Muscle layer of duodenum (tissue), 2 donors: Measurements from ENCODE around the gene YAP1.

Experiments
- H3K27ac ChIP-seq: one replicate; pipeline ENCODE4 v1.7.0; 2013; ENCODE audit warnings: mild to moderate bottlenecking, low read length
- H3K27me3 ChIP-seq: one replicate; pipeline ENCODE4 v1.7.0; 2013; ENCODE audit warnings: low read depth, mild to moderate bottlenecking, control low read depth, low read length
- H3K36me3 ChIP-seq, 2 donors: one replicate each; pipeline ENCODE4 v1.7.0; 2013; ENCODE audit warnings: low read length in 2 of 2, control low read depth in 1 of 2, mild to moderate bottlenecking in 1 of 2; ENCODE audit not compliant: insufficient read depth in 2 of 2, control insufficient read depth in 1 of 2
- H3K4me1 ChIP-seq, 2 donors: one replicate each; pipeline ENCODE4 v1.7.0; 2013; ENCODE audit warnings: low read length in 2 of 2, mild to moderate bottlenecking in 2 of 2, control low read depth in 1 of 2, moderate library complexity in 1 of 2; ENCODE audit not compliant: insufficient read depth in 2 of 2, control insufficient read depth in 1 of 2
- H3K4me3 ChIP-seq, 2 donors: one replicate each; pipeline ENCODE4 v1.7.0; 2013; ENCODE audit warnings: low read length in 2 of 2, low read depth in 1 of 2, mild to moderate bottlenecking in 1 of 2
- H3K9me3 ChIP-seq, 2 donors: one replicate each; pipeline ENCODE4 v1.7.0; 2013; ENCODE audit warnings: low read length in 2 of 2, control low read depth in 1 of 2, mild to moderate bottlenecking in 1 of 2; ENCODE audit not compliant: control insufficient read depth in 1 of 2
- donor health status: healthy.

The YAP1 gene

GRCh38 chr11:102109896-102110760 lies at the start of gene YAP1:
Gene YAP1, plus strand, starts transcription at chr11:102110447. Its CDS starts 402 bp downstream, at chr11:102110849.
- H3K27me3 ChIP-seq: no peaks in the 10 kb centered on the region
- peak within 1 kb of the TSS; percentile 99 for H3K27ac ChIP-seq
- no peaks in the 10 kb centered on the region for H3K9me3 ChIP-seq
- peaks cover 0 to 13% of the 10 kb centered on the region in 2 donors for H3K36me3 ChIP-seq
- H3K4me1 ChIP-seq: peaks cover 10 to 12% of the 10 kb centered on the region in 2 donors
- H3K4me3 ChIP-seq: peak within 1 kb of the TSS; percentile 91 to 93

GRCh38 chr11:102061276-102061675 lies 49.0 kb upstream of the YAP1 start:
- Histone ChIP-seq H3K9me3 (no peaks in the 10 kb centered on the region), H3K27me3 (no peaks in the 10 kb centered on the region), H3K36me3 (no peaks in the 10 kb centered on the region), H3K27ac (no peak overlapping the region), H3K4me1 (no peaks in the 10 kb centered on the region), H3K4me3 (no peak overlapping the region)

- H3K9me3 ChIP-seq: no peaks in the 10 kb centered on the region
- H3K4me1 ChIP-seq: no peaks in the 10 kb centered on the region
- no peaks in the 10 kb centered on the region for H3K36me3 ChIP-seq
Observed at GRCh38 chr11:102062106-102062505, 48.1 kb upstream of the YAP1 start.

GRCh38 chr11:102064316-102064715 lies 45.9 kb upstream of the YAP1 start:
- Histone ChIP-seq H3K27ac (no peak overlapping the region), H3K9me3 (no peaks in the 10 kb centered on the region), H3K36me3 (no peaks in the 10 kb centered on the region), H3K4me1 (no peaks in the 10 kb centered on the region), H3K4me3 (no peak overlapping the region), H3K27me3 (no peaks in the 10 kb centered on the region)

More at GRCh38 chr11:102062106-102062505, 48.1 kb upstream of the YAP1 start:
- Histone ChIP-seq H3K27me3 (no peaks in the 10 kb centered on the region), H3K27ac (no peak overlapping the region), H3K4me3 (no peak overlapping the region)

GRCh38 chr11:102070766-102071165 lies 39.5 kb upstream of the YAP1 start:
- Histone ChIP-seq H3K4me3 (no peak overlapping the region), H3K4me1 (no peaks in the 10 kb centered on the region), H3K36me3 (no peaks in the 10 kb centered on the region), H3K9me3 (peaks cover 0 to 14% of the 10 kb centered on the region in 2 donors), H3K27ac (no peak overlapping the region), H3K27me3 (no peaks in the 10 kb centered on the region)

- Histone ChIP-seq H3K9me3 (peaks cover 0 to 14% of the 10 kb centered on the region in 2 donors), H3K36me3 (no peaks in the 10 kb centered on the region), H3K27ac (no peak overlapping the region), H3K4me1 (no peaks in the 10 kb centered on the region), H3K27me3 (no peaks in the 10 kb centered on the region), H3K4me3 (no peak overlapping the region)
Observed at GRCh38 chr11:102071497-102072472, 38.5 kb upstream of the YAP1 start.

GRCh38 chr11:102073253-102073652 lies 37.0 kb upstream of the YAP1 start:
- Histone ChIP-seq H3K27ac (no peak overlapping the region), H3K27me3 (no peaks in the 10 kb centered on the region), H3K4me1 (no peaks in the 10 kb centered on the region), H3K9me3 (peaks cover 0 to 14% of the 10 kb centered on the region in 2 donors), H3K4me3 (no peak overlapping the region), H3K36me3 (no peaks in the 10 kb centered on the region)

- no peaks in the 10 kb centered on the region for H3K9me3 ChIP-seq
Observed at GRCh38 chr11:102079625-102080024, 30.6 kb upstream of the YAP1 start.

GRCh38 chr11:102081313-102081712 lies 28.9 kb upstream of the YAP1 start:
- H3K27me3 ChIP-seq: no peaks in the 10 kb centered on the region
- no peak overlapping the region for H3K4me3 ChIP-seq
- no peaks in the 10 kb centered on the region for H3K4me1 ChIP-seq
- no peak overlapping the region for H3K27ac ChIP-seq
- H3K36me3 ChIP-seq: no peaks in the 10 kb centered on the region
- no peaks in the 10 kb centered on the region for H3K9me3 ChIP-seq

More at GRCh38 chr11:102079625-102080024, 30.6 kb upstream of the YAP1 start:
- Histone ChIP-seq H3K4me3 (no peak overlapping the region), H3K36me3 (no peaks in the 10 kb centered on the region), H3K27me3 (no peaks in the 10 kb centered on the region), H3K4me1 (no peaks in the 10 kb centered on the region), H3K27ac (no peak overlapping the region)

- Histone ChIP-seq H3K9me3 (no peaks in the 10 kb centered on the region), H3K27me3 (no peaks in the 10 kb centered on the region), H3K4me1 (no peaks in the 10 kb centered on the region), H3K36me3 (no peaks in the 10 kb centered on the region), H3K27ac (no peak overlapping the region), H3K4me3 (no peak overlapping the region)
Observed at GRCh38 chr11:102085864-102086551, 24.2 kb upstream of the YAP1 start.

- no peaks in the 10 kb centered on the region for H3K27me3 ChIP-seq
- no peaks in the 10 kb centered on the region for H3K9me3 ChIP-seq
- no peaks in the 10 kb centered on the region for H3K36me3 ChIP-seq
Observed at GRCh38 chr11:102097186-102097585, 13.1 kb upstream of the YAP1 start.

More at GRCh38 chr11:102097186-102097585, 13.1 kb upstream of the YAP1 start:
- H3K4me1 ChIP-seq: no peaks in the 10 kb centered on the region
- no peak overlapping the region for H3K4me3 ChIP-seq
- H3K27ac ChIP-seq: no peak overlapping the region
